Natural killer cell treated with Interleukin-12 subunit alpha and Interleukin-12 subunit beta and Interleukin-15 and Interleukin-18, amount 100 ng/mL, for 72 hours (primary cell): ENCODE results near the gene GLT8D2. TPM values are rescaled to one million over a fixed set of nuclear protein-coding genes. Genes with fewer than 3 reads are reported as not detected.

Experiments used
- ATAC-seq, 2 donors: fragments of 150-1000 bp; cut with Tn5 transposase in 1 of 2; sonication (Bioruptor Pico), chemical (Tn5 transposase) in 1 of 2; 2 replicates each; pipeline ENCODE4 v1.10.0; 2021
- DNase-seq: peaks from one replicate; pipeline ENCODE4 v3.0.0; 2022; ENCODE audit warnings: low spot score
- H3K27ac Mint-ChIP-seq, 2 donors: 1 replicate in 1 of 2; 2 replicates in 1 of 2; pipeline ENCODE4 v1.8.0; 2022; ENCODE audit warnings: mixed read lengths in 2 of 2, mild to moderate bottlenecking in 1 of 2, moderate library complexity in 1 of 2
- H3K27me3 Mint-ChIP-seq, 2 donors: 1 replicate in 1 of 2; 2 replicates in 1 of 2; pipeline ENCODE4 v1.8.0; 2022; ENCODE audit warnings: mixed read lengths in 2 of 2
- H3K36me3 Mint-ChIP-seq: one replicate; pipeline ENCODE4 v1.8.0; 2022; ENCODE audit warnings: mixed read lengths
- H3K4me1 Mint-ChIP-seq, 2 donors: 1 replicate in 1 of 2; 2 replicates in 1 of 2; pipeline ENCODE4 v1.8.0; 2022; ENCODE audit warnings: low read depth in 2 of 2, mixed read lengths in 2 of 2, mild to moderate bottlenecking in 1 of 2
- H3K4me3 Mint-ChIP-seq: one replicate; pipeline ENCODE4 v1.8.0; 2022; ENCODE audit warnings: mixed read lengths
- H3K9me3 Mint-ChIP-seq: 2 replicates; pipeline ENCODE4 v1.8.0; 2022; ENCODE audit warnings: mixed read lengths
- total RNA-seq, 2 donors: library from RNA; stranded (reverse); gene quantifications; one replicate each; pipeline ENCODE4 v1.2.3, GENCODE V29; 2022

Gene GLT8D2
- total RNA-seq, 2 donors from 2014 or later = 0.33 TPM; not detected in 1

- no peak overlapping the region for H3K4me3 Mint-ChIP-seq
- H3K9me3 Mint-ChIP-seq = no peaks in the 10 kb centered on the region
- ATAC-seq = no peak
Observed at GRCh38 chr12:104010121-104010520, 39.9 kb downstream of the GLT8D2 start.

GRCh38 chr12:104006929-104007328, 43.1 kb downstream of the GLT8D2 start:
- DNase-seq (no peak), ATAC-seq (no peak)
- H3K4me1 Mint-ChIP-seq = no peaks in the 10 kb centered on the region
- no peak overlapping the region for H3K27ac Mint-ChIP-seq
- no peaks in the 10 kb centered on the region for H3K9me3 Mint-ChIP-seq
- H3K36me3 Mint-ChIP-seq = no peaks in the 10 kb centered on the region
- H3K4me3 Mint-ChIP-seq = no peak overlapping the region
- peaks cover 29 to 39% of the 10 kb centered on the region in 2 donors for H3K27me3 Mint-ChIP-seq

More at GRCh38 chr12:104010121-104010520, 39.9 kb downstream of the GLT8D2 start:
- peaks cover 16 to 20% of the 10 kb centered on the region in 2 donors for H3K27me3 Mint-ChIP-seq
- no peak for DNase-seq
- no peaks in the 10 kb centered on the region for H3K4me1 Mint-ChIP-seq
- no peaks in the 10 kb centered on the region for H3K36me3 Mint-ChIP-seq
- no peak overlapping the region for H3K27ac Mint-ChIP-seq

GRCh38 chr12:104003596-104003995, 46.4 kb downstream of the GLT8D2 start:
- H3K27me3 Mint-ChIP-seq = peaks cover 40 to 65% of the 10 kb centered on the region in 2 donors

GRCh38 chr12:104002686-104003085, 47.3 kb downstream of the GLT8D2 start:
- no peaks in the 10 kb centered on the region for H3K9me3 Mint-ChIP-seq
- ATAC-seq (no peak), DNase-seq (no peak)
- H3K4me1 Mint-ChIP-seq = no peaks in the 10 kb centered on the region
- H3K27me3 Mint-ChIP-seq = peaks cover 38 to 60% of the 10 kb centered on the region in 2 donors
- no peak overlapping the region for H3K4me3 Mint-ChIP-seq
- H3K27ac Mint-ChIP-seq = no peak overlapping the region
- H3K36me3 Mint-ChIP-seq = no peaks in the 10 kb centered on the region

More at GRCh38 chr12:104003596-104003995, 46.4 kb downstream of the GLT8D2 start:
- Mint-ChIP-seq H3K27ac (no peak overlapping the region), H3K4me1 (no peaks in the 10 kb centered on the region), H3K36me3 (no peaks in the 10 kb centered on the region), H3K4me3 (no peak overlapping the region), H3K9me3 (no peaks in the 10 kb centered on the region)
- ATAC-seq (no peak), DNase-seq (no peak)

- DNase-seq (no peak), ATAC-seq (no peak)
- H3K27ac Mint-ChIP-seq = no peak overlapping the region
- no peak overlapping the region for H3K4me3 Mint-ChIP-seq
- no peaks in the 10 kb centered on the region for H3K4me1 Mint-ChIP-seq
- H3K27me3 Mint-ChIP-seq = peaks cover 38 to 52% of the 10 kb centered on the region in 2 donors
- H3K9me3 Mint-ChIP-seq = no peaks in the 10 kb centered on the region
- H3K36me3 Mint-ChIP-seq = no peaks in the 10 kb centered on the region
Observed at GRCh38 chr12:104000807-104001434, 49.1 kb downstream of the GLT8D2 start.

- ATAC-seq (no peak), DNase-seq (no peak)
- Mint-ChIP-seq H3K9me3 (no peaks in the 10 kb centered on the region), H3K4me1 (no peaks in the 10 kb centered on the region), H3K27me3 (peaks cover 39 to 46% of the 10 kb centered on the region in 2 donors), H3K36me3 (no peaks in the 10 kb centered on the region), H3K27ac (no peak overlapping the region), H3K4me3 (no peak overlapping the region)
Observed at GRCh38 chr12:103998976-103999375, 51.0 kb downstream of the GLT8D2 start.

- peaks cover 28 to 34% of the 10 kb centered on the region in 2 donors for H3K27me3 Mint-ChIP-seq
- no peaks in the 10 kb centered on the region for H3K4me1 Mint-ChIP-seq
- no peaks in the 10 kb centered on the region for H3K36me3 Mint-ChIP-seq
- no peaks in the 10 kb centered on the region for H3K9me3 Mint-ChIP-seq
- ATAC-seq (no peak), DNase-seq (no peak)
- H3K27ac Mint-ChIP-seq = no peak overlapping the region
- H3K4me3 Mint-ChIP-seq = no peak overlapping the region
Observed at GRCh38 chr12:103997286-103997900, 52.6 kb downstream of the GLT8D2 start.

- Mint-ChIP-seq H3K4me1 (no peaks in the 10 kb centered on the region), H3K9me3 (no peaks in the 10 kb centered on the region), H3K4me3 (no peak overlapping the region), H3K27ac (no peak overlapping the region), H3K36me3 (no peaks in the 10 kb centered on the region), H3K27me3 (peaks cover 28 to 33% of the 10 kb centered on the region in 2 donors)
- no peak for ATAC-seq
- no peak for DNase-seq
Observed at GRCh38 chr12:103996595-103996994, 53.4 kb downstream of the GLT8D2 start.

- Mint-ChIP-seq H3K27ac (no peak overlapping the region), H3K4me1 (no peaks in the 10 kb centered on the region), H3K4me3 (no peak overlapping the region), H3K9me3 (no peaks in the 10 kb centered on the region), H3K27me3 (peaks cover 12 to 14% of the 10 kb centered on the region in 2 donors), H3K36me3 (no peaks in the 10 kb centered on the region)
- DNase-seq (no peak), ATAC-seq (no peak)
Observed at GRCh38 chr12:103994235-103994634, 55.8 kb downstream of the GLT8D2 start.

- ATAC-seq (no peak), DNase-seq (no peak)
- no peak overlapping the region for H3K27ac Mint-ChIP-seq
- no peaks in the 10 kb centered on the region for H3K9me3 Mint-ChIP-seq
- H3K4me3 Mint-ChIP-seq = no peak overlapping the region
- no peaks in the 10 kb centered on the region for H3K36me3 Mint-ChIP-seq
- H3K27me3 Mint-ChIP-seq = no peaks in the 10 kb centered on the region
- H3K4me1 Mint-ChIP-seq = no peaks in the 10 kb centered on the region
Observed at GRCh38 chr12:103986829-103987228, 63.2 kb downstream of the GLT8D2 start.

GRCh38 chr12:103978384-103978982, 71.5 kb downstream of the GLT8D2 start:
- Mint-ChIP-seq H3K4me3 (no peak overlapping the region), H3K9me3 (no peaks in the 10 kb centered on the region), H3K4me1 (peaks cover 24 to 27% of the 10 kb centered on the region in 2 donors), H3K27ac (no peak overlapping the region), H3K27me3 (no peaks in the 10 kb centered on the region), H3K36me3 (peaks cover 22% of the 10 kb centered on the region)
- DNase-seq (no peak), ATAC-seq (no peak)

- Mint-ChIP-seq H3K36me3 (peaks cover 22% of the 10 kb centered on the region), H3K4me3 (no peak overlapping the region), H3K9me3 (no peaks in the 10 kb centered on the region), H3K27me3 (no peaks in the 10 kb centered on the region), H3K4me1 (peaks cover 31% of the 10 kb centered on the region in 2 donors), H3K27ac (no peak overlapping the region)
- ATAC-seq (no peak), DNase-seq (no peak)
Observed at GRCh38 chr12:103975368-103975767, 74.6 kb downstream of the GLT8D2 start.

GRCh38 chr12:103973909-103974308, 76.1 kb downstream of the GLT8D2 start:
- Mint-ChIP-seq H3K4me1 (peaks cover 30 to 38% of the 10 kb centered on the region in 2 donors), H3K9me3 (no peaks in the 10 kb centered on the region), H3K36me3 (peaks cover 15% of the 10 kb centered on the region), H3K27ac (no peak overlapping the region), H3K27me3 (no peaks in the 10 kb centered on the region), H3K4me3 (no peak overlapping the region)
- DNase-seq = no peak
- ATAC-seq = no peak

GRCh38 chr12:103969391-103969790, 80.6 kb downstream of the GLT8D2 start:
- no peak for DNase-seq
- Mint-ChIP-seq H3K9me3 (no peaks in the 10 kb centered on the region), H3K27ac (peak overlapping the region in 1 of 2 donors; percentile 34), H3K4me3 (no peak overlapping the region), H3K27me3 (no peaks in the 10 kb centered on the region), H3K4me1 (peaks cover 41 to 45% of the 10 kb centered on the region in 2 donors), H3K36me3 (peaks cover 7% of the 10 kb centered on the region)
- ATAC-seq = no peak
